Measurements from ENCODE around the gene ZNF385B.

- TF ChIP-seq CTCF (IDR thresholded peaks at IDR 0.05): no peak
- TF ChIP-seq POLR2A (IDR thresholded peaks at IDR 0.05): no peak
Observed at GRCh38 chr2:179856205-179856604, 5.2 kb downstream of the ZNF385B start.
